NCI-H524 treated with DMSO at 0.1 percent for 48 hours (cell line): Measurements from ENCODE around the gene MX1.

ENCODE experiments used
- DNase-seq: peaks from one replicate; lab custom pipeline; 2025; lab: John Stamatoyannopoulos, UW

MX1 gene

DNA sequence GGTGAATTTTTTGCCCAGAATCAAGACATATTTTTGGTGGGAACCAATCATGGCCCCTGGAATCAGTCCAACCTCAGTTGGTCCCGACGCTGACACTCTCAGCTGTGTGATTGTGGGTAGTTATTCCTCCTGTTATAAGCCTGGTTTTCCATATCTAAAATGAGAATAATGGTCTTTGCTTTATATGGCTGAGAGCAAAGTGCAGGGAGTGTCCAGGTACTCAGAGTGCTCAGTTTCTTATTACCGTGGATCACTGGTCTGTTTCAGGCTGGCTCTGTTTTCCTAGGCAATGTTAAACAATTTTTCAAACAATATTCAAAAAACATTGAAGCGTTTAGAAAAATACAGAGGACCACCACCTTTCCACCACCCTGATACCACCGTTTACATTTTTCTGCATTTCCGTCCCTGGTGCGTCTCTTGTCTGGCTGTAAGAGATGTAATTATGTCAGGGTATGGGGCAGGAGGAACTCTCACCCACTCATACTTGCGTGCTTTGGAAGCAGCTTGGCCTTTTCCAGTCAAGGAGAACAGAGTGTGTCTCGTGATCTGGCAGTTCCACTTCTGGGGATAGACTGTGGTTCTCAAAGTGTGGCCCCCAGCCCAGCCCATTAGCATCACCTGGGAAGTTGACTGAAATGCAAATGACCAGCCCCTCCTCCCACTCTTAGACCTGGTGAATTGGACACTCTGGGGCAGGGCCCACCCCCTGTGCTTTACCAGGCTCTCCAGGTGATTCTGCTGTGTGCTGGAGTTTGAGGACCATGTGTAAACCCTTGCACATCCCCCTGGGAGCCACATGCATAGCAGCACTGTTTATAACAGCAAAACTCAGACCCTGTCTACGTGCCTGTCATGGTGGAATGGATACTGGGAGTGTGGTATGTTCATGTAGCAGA, 6.8 kb downstream of the MX1 start:
- no peak for DNase-seq

DNA sequence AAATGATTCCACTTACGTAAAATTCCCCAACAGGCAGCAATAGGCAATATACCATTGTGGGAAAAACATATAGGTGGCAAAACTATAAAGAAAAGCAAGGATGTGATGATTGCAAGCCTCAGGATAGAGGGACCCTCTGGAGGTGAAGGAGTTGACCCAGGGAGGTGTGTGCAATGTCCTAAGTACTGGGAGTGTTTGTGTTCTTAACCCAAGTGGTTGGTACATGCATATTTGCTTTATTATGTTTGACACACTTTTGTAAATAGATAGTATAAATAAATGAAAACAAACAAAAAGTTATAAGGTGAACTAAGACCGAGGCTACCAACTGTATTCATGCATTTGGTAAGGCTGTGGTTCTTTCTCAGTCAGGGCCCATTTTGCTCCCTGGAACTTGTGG, 7.5 kb downstream of the MX1 start:
- DNase-seq: no peak

DNA sequence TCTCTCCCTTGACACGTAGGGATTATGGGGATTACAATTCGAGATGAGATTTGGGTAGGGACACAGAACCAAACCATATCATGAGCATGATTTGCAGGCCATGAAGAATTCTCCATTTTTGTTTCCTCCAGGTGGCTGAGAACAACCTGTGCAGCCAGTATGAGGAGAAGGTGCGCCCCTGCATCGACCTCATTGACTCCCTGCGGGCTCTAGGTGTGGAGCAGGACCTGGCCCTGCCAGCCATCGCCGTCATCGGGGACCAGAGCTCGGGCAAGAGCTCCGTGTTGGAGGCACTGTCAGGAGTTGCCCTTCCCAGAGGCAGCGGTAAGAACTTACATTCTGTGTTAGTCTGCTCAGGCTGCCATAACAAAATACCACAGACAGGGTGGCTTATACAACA, 9.7 kb downstream of the MX1 start:
- no peak for DNase-seq

DNA sequence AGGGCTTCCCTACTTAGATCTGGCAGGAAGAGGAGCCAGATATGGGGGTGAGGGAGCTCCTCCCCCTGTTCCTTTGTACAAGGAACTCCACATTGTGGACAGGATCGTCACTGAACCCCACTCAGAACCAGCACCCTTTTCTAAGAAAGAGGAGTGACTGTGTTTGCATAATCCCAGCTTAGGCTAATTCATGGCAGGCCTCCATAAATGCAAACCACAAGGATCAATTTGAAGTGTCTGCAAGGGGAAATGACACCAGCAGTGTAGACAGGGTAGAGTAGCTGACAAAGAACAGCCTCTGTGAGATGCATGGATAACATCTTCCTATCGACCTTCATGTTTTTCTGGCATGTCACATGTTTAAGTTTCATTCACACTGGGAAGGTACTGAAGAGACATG, 11.7 kb downstream of the MX1 start:
- DNase-seq: no peak

DNA sequence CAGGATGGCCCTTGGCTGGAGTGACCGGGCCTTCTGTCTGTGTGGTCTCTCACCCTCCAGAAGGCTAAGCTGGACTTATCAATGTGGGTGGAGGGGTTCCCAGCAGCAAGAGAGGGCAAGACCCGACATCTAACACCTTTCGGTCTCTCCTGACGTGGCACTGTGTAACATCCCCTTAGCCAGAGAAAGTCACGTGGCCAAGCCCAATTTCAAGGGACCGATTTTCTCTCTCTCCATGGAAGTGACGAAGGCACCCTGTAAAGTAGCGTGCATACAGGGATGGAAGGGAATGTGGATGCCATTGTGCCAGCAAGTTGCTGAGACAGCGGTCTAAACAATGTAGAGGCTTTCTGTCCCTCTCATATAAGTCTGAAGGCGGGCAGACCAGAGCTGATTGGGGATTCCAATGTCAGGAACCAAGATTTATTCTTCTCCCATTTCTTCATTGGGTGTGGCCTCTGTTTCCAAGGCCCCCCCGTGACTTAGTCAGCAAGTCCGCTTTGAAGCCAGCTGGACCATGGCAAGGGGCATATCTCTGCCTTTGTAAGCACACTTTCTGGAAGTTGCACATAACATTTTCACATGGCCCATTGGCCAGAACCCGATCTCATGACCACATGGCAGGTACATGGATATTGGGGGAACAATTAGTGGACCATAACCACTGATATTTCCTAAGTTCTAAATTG, 12.5 kb downstream of the MX1 start:
- no peak for DNase-seq

DNA sequence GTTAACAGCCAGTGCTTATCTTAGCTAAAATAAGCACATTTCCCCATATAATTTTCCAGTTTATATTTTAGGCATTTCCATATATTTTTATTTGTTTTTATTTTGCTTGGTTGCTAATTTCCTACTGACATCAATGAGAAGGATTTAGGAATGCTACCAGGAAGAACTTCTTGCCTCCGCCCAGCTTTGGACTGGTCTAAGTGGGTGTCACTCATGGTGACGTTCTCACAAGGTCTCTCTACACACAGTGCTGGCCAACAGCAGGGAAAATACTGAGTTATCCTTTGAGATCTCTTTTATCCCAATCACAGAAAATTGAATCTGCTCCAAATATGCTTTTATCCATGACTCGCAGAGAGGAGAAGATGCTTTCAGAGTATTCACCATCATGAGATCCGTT, 13.2 kb downstream of the MX1 start:
- no peak for DNase-seq

DNA sequence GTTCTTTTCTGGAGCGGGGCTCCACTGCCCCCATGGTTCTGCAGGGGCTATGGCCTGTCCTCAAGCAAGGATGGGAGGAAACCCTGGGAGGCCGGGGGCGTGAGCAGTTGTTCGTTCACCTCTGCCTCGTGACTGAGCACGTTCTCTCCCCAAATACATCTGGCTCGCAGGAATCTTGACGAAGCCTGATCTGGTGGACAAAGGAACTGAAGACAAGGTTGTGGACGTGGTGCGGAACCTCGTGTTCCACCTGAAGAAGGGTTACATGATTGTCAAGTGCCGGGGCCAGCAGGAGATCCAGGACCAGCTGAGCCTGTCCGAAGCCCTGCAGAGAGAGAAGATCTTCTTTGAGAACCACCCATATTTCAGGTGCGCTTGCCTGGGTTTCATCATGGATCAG, 15.5 kb downstream of the MX1 start:
- no peak for DNase-seq

DNA sequence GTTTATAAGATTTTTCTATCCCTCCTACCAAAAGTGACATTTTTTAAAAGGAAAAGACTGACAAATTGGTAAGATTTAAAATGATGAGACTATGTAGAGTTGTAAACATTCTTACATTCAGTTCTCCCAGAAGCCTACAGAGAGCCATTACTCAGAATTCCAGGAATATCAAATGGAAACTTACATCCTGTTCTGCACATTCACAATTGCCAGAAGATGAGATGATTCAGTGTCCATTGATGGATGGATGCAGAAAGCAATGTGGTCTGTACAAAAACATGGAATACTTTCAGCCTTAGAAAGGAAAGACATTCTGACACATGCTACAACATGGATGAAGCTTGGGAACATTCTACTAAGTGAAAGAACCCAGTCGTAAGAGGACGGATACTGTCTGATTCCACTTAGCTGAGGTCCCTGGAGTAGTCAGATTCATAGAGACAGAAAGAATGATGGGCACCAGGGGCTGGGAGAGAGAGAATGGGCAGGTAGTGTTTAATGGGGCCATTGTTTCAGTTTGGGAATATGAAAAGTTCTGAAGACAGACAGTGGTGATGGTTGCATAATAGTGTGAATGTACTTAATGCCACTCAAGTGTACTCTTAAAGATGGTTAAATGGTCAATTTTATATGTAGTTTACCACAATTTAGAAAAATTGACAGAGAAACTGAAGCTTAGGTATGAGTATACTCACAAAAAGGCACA, 16.6 kb downstream of the MX1 start:
- no peak for DNase-seq

DNA sequence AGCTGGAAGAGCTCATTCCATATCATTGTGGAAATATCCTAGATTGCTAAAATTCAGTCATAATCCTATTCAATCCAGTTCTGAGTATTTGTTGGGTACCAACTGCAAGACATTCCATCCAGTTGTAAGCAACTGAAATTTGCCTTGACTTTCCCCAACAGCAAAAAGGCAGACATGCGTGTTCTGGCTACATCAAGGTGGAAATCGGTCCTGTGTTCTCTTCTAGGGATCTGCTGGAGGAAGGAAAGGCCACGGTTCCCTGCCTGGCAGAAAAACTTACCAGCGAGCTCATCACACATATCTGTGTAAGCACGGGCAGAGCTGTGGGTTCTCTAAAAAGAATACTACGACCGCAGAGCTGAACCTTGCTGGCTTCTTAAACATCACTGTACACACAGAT, 17.5 kb downstream of the MX1 start:
- no peak for DNase-seq

DNA sequence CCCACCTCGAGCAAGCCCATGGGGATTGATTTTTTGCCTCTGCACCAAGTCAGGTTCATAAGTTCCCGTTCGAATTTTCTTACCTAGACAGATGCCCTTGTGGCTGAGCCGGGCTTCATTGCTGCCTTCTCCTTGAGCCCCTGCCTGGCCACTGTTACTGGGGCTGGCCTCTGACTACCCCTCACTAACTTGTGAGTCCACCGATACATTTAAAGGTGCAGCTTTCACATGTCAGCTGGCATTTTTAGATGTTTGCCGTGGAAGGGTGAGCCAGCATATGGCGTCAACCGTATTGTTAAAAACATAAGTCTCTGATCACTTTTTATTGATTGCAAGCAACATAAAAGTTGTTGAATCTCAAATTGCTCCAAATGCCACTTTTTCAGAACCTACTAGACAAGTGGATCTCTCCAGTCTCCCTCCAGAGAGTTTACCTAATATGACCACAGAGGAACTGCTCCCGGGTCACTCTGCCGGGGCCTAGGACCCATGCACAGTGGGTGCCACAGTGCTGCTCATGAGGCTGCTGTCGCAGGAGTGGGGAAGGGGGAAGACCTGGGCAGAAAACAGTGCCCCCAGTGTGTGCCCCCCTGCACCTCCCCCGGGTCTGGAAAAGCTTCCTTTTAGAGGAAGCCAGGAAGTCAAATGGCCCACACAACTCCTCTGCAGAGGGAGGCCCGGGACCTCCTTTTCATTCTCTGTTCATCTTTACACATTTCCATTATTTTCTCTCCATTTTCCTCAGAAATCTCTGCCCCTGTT, 18.8 kb downstream of the MX1 start:
- no peak for DNase-seq

DNA sequence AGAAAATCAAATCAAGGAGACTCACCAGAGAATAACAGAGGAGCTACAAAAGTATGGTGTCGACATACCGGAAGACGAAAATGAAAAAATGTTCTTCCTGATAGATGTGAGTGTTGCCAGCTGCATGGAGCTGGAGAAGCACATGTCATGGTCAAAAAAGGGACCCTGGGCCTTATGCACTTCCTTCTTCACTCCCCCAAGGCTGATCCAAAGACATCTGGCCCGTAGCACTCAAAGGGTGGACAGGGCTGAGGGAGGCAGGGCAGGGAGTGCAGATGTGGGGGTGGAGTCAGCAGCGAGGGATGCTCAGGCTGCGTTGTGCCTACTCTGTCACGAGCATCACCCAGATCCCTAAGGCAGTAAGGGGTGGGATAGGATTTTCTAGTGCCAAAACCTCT, 19.4 kb downstream of the MX1 start:
- DNase-seq: no peak

DNA sequence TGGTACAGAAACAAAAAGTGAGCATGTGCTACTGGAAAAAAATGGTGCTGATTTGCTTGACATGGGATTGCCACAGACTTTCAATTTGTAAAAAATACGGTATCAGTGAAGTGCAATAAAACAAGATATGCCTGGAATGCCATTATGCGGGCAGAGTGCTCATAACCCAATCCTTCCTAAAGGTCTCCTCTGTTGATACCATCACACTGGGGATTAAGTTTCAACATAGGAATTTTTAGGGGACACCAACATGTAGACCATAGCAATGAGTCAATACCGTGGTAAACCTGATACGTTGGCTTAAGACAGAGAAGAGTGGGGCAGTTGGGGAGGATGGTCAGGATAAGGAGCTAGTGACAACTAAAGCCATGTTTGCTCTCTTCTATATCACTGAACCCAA, 20.5 kb downstream of the MX1 start:
- DNase-seq: no peak

DNA sequence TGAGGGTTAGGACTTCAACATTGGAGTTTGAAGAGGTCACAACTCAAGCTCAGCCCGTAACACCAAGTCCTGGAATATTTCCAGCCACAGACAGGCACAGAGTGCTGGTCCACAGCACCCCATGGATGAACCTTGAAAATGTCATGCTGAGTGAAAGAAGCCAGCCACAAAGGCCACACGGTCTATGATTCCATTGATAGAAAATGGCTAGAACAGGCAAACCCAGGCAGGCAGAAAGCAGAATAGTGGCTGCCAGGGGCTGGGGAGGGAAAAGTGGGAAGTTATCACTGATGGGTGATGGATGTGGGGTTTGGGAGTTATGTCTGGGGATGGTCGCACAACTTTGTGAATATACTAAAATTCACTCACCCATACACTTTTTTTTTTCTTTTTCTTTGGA, 21.3 kb downstream of the MX1 start:
- DNase-seq: no peak

DNA sequence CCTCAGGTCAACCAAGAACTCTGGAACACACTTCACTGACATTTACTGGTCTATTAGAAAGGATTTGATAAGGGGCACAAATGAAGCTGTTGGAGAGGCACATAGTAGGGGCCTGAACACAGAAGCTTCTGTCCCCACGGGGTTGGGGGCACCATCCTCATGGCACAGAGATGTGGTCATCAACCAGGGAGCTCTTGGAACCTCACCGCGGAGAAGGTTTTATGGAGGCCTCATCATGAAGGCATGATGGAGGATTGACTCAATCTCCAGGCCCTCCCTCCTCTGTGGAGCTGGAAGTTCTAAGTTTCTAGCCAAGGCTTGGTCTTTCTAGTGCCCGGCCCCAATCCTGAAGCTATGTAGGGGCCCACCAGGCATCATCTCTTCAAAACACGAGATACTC, 23.6 kb downstream of the MX1 start:
- DNase-seq: no peak

DNA sequence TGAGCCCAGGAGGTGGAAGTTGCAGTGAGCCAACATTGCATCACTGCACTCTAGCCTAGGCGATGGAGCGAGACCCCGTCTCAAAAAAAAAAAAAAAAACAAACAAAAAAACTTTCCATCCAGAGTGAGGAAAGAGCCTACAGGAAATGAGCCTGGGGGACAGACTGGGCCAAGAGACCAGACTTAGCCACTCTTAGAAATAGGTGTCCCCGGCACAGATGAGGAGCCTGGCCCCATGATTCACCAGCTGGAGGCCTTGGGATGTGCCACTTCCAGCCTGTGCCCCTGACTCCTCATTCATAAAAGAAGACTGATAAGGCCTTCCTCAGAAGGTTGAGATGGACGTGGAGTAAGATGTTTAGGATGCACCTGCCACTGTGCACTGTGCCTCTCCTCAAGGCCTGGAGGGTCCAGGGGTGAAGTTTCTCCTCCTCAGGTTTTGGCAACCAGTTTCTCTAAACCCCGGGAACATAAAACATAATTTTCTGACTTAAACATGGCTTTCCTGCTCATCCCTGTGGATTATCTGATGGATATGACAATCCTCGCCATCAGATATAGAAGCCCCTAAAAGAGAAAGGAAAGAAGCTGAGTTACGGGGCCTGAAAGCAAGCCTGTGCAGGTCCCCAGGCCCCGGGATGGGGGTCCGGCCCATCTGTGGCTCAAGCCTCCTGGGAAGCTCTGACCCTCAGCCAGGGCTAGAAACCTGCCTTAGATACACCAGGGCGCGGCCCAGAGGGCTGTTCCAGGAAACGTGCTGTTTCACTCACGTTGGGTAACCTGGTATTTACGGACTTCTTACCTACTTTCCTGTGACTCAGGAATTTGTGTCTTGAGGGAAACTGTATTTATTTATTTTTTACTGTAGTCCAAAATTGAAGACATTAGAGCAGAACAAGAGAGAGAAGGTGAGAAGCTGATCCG, 26.0 kb downstream of the MX1 start:
- DNase-seq: no peak

DNA sequence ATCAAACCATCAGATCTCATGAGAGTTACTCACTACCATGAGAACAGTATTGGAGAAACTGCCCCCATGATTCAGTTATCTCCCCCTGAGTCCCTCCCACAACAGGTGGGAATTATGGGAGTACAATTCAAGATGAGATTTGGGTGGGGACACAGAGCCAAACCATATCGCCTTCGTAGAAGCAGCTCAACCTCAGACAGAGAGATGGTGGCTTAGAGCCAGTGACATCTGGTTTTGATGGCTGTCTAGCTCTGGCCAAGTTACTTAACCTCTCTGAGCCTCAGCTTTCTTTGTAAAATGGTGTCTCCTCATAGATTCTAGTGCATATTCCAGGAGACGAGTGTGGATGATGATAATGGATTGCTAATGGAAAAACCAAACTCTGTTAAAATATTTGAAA, 27.2 kb downstream of the MX1 start:
- no peak for DNase-seq

DNA sequence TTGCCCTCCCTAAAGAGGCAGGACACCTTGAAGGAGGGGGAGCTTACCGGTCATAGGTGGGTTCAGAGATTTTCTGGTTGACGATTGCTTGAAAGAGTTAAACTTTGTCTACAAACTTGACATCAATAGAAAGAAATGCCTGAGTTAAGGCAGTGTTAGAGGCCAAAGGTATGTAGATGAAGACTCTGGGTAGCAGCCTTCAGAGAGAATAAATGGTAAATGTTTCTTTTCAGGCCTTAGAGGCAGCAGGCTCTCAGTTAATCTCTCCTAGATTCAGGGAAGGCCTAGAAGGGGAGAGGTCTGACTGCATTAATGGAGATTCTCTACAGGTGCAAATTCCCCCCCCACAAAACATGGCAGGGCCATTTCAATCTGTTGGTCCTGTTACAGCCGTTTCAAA, 27.7 kb downstream of the MX1 start:
- DNase-seq: no peak

DNA sequence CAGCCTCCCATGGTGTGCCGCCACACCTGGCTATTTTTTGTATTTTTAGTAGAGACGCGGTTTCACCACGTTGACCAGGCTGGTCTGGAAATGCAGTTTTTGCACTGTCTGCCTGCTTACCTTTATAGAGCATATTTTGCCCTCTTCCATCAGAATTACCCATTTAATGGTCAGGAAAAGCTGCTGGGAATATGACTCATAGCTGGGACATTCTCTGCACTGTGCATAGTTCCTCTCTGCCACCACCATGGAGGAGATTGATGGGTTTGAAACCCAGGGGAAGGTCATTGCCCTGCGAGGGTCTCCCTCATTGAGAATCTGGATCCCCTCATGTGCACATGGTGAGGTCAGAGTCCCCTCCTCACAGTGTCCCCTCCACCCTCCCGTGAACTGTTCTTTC, 32.1 kb downstream of the MX1 start:
- DNase-seq: no peak

DNA sequence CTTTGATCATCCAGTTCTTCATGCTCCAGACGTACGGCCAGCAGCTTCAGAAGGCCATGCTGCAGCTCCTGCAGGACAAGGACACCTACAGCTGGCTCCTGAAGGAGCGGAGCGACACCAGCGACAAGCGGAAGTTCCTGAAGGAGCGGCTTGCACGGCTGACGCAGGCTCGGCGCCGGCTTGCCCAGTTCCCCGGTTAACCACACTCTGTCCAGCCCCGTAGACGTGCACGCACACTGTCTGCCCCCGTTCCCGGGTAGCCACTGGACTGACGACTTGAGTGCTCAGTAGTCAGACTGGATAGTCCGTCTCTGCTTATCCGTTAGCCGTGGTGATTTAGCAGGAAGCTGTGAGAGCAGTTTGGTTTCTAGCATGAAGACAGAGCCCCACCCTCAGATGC, 32.5 kb downstream of the MX1 start:
- DNase-seq: no peak

DNA sequence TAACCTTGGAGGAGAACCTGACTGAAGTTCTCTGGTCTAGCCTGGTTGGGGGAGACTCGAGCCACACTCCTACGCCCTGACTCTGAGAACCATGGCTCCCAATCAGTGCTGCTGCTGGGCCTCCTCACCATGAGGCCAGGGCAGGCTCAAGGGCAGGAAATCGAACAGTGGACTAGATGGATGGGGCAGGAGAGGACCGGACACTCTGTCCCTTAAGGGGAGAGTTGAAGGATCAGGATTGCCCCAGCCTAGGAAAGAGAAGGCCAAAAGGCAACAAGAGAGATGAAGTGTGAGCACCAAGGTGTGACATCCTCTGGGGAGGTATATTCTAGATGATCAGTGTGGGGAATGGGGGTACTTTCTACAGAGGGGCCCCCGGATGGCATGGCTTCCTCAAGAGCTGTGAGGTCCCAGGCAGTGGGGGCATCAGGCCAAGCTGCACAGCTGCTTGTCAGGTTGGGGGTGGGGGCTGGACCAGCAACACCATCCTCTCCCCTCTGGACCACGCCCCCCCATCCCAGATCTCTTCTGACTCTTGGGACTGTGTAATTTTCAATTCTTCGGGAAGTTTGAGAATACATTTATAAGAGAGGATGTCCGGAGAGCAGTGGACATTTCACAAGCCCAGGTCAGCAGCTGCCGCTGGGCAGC, 34.0 kb downstream of the MX1 start:
- DNase-seq: no peak
